Measurements from ENCODE around the gene CCDC116.
"Not testable (repeated sequence)": the region's sequence is repeated elsewhere in the genome, so short reads cannot be mapped to it uniquely, and the experiment has no call there.

Gene CCDC116

GRCh38 chr22:21632237-21632895, at the start of gene CCDC116:
CCDC116 (plus strand) TSS chr22:21632760; CDS start chr22:21633182, 422 bp downstream.
- DNase-seq, result peak; percentile 69

- DNase-seq, result no peak
Measured at GRCh38 chr22:21582801-21583740, 49.5 kb upstream of the CCDC116 start.

GRCh38 chr22:21585389-21585788, 47.2 kb upstream of the CCDC116 start:
- DNase-seq, result no peak

- DNase-seq, result no peak
Measured at GRCh38 chr22:21587803-21588611, 44.6 kb upstream of the CCDC116 start.

DNA sequence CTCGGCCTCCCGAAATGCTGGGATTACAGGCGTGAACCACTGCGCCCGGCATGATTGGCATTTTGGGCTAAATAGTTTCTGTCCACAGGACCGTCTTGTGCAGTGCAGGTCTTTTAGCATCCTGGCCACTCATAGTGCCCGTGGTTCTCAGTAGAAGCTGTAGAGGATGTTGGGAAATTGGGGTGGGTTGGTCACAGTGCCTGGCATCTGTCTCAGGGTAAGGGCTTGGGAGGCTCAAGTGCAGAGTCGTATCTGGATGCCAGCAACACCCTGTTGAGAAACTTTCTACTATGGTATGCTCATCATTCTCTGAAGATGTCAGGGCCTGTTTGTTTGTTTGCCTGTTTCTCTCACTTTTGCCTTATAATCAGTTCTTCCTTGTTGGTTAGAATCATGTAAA, 43.2 kb upstream of the CCDC116 start:
- no peak for DNase-seq

GRCh38 chr22:21590809-21591641, 41.5 kb upstream of the CCDC116 start:
- no peak for DNase-seq

DNA sequence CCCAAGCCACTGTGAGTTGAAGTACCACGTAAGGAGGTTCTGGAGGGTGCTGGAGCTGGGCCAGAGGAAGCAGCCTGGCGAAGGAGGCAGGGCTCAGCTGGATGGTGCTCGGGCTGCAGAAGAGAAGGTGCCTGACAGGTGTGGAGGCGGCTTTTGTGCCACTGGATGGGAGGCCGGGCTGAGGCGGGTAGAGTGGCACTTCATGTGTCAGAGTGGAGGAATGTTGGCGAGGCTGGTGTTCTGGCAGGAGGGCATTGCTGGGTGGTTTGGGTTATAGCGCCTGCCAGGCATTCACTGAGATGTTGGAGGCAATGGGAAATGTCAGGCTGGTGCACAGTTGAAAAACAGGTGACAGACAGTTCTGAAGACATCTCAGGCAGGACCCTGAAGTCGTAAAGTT, 40.9 kb upstream of the CCDC116 start:
- no peak for DNase-seq

- no peak for DNase-seq
Measured at GRCh38 chr22:21592422-21592821, 40.1 kb upstream of the CCDC116 start.

- DNase-seq, result no peak
Measured at GRCh38 chr22:21593406-21594232, 38.9 kb upstream of the CCDC116 start.

DNA sequence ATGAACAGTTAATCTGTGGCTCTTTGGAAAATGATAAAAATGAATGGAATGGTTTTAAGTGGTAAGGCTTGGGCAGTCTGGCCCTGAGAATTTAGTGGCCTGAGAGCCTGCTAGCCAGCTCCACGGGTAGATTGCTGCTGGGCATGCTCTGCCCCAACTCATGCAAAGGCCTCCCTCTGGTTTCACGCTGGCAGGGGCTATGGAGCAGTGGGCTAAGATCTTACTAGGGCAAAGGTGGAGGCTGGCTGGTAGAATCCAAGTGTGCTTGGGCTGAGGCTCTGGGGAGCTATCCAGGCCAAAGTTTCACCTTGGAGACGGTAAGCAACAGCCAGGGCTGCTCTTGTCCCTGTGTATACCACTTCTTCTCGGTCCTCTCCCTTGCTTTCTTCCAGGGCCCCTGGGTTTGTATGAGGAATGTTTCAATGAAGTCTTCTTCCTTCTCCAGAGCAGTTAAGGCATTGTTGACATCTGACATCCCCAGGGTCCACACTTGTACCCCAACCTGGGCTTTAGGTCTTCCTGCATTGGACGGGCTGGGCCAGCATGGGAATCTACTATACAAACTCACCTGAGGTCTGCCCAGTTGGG, 37.6 kb upstream of the CCDC116 start:
- no peak for DNase-seq

DNA sequence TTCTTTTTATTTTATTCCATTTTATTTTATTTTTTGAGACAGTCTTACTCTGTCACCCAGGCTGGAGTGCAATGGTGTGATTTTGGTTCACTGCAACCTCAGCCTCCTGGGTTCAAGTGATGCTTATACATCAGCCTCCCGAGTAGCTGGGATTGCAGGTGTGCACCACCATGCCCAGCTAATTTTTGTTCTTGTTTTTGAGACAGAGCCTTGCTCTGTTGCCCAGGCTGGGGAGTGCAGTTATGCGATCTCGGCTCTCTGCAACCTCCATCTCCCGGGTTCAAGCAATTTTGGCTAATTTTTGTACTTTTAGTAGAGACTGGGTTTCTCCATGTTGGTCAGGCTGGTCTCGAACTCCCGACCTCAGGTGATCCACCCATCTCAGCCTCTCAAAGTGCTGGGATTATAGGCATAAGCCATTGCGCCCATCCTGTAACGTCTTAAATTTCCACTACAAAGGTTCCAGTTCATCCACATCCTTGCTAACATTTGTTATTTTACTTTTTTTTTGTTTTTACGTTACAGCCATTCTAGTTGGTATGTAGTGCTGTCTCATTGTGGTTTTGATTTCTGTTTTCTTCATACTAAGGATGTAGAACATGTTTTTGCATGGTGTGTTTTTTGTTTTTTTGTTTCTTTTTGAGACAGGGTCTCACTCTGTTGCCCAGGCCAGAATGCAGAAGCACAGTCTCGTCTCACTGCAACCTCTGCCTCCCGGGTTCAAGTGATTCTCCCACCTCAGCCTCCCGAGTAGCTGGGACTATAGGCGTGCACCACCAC, 36.0 kb upstream of the CCDC116 start:
- DNase-seq, result not testable (repeated sequence)

GRCh38 chr22:21598302-21598701, 34.3 kb upstream of the CCDC116 start:
- no peak for DNase-seq

DNA sequence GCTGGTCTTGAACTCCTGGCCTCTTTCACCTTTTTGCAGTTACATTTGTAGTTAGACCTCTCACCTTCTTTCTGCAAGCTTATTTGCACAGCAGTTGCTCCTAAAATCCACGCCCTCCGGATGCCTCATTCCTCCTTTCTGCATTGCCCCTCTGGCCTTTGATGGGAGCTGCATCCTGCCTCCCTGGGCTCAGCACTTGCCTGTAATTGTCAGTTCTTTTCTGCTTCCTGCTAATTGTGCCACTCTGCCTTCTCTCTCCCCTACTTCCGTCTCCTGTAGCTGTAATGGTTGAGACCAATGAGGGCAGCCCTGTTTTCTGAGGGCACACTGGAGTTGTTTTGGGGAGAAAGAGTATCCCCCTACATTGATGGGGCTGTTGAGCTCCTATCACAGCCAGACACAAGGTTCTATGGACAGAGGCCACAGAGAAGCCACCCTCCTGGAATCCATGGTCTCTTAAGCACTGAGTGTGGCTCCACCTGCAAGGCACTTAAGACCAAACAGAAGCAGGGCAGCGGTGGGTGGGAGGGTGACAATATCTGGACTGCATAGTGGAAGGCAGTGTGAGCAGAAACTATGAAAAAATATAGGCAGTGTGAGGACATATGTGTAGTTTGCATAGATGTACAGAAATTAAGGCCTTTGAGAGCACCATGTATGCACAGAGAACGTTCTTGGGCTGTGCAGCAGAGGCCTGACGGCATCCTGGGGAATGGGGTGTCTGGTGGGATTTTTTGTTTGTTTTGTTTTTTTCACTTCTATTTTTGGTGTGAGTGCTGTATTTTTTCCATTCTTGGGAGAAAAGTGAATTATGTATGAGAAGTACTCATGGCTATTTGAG, 33.3 kb upstream of the CCDC116 start:
- no peak for DNase-seq

- DNase-seq, result no peak
Measured at GRCh38 chr22:21602579-21602978, 30.0 kb upstream of the CCDC116 start.

GRCh38 chr22:21603973-21604372, 28.6 kb upstream of the CCDC116 start:
- no peak for DNase-seq

DNA sequence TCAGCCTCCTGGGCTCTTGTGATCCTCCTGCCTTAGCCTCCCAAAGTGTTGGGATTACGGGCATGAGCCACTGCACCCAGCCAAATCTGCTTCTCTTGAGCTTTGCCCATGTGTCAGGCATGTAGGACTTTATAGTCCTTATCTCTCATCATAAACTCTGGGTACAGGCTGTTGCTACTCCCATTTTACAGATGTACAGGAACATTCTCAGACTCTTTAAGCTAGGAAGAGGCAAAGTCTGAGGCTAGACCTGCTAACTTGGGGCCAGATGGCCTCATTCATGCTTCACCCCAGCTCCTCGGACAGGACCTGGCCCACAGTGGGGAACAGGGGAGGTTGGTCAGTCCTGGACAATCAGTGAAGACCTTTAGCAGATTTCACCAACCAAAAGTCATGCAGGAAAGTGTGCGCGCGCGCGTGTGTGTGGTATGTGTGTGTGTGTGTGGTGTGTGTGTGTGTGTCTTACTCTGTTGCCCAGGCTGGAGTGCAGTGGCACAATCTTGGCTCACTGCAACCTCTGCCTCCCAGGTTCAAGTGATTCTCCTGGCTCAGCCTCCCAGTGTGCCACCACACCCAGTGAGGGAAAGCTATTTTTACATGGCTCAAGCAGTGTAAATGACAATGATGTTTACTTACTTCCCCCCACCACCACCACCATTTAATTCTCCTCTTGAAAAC, 26.5 kb upstream of the CCDC116 start:
- no peak for DNase-seq

DNA sequence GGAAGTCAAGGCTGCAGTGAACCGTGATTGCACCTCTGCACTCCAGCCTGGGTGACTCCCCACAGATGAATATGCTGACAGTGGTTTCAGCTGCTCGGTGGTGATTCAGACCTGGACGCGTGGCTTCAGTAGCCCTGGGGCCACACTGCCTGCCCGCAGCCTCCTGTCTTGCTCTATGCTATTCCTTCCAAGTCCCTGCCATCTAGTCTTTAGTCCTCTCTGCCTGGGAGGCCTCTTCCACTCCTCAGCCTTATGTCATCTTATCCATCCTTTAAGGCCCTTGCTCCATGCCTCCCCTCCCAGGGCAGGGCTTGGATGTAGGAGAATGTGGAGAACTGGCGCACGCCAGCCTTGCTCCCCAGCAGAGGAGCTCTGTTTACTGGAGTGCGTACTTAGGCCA, 25.8 kb upstream of the CCDC116 start:
- DNase-seq, result no peak

- DNase-seq, result not testable (repeated sequence)
Measured at GRCh38 chr22:21609556-21610157, 22.9 kb upstream of the CCDC116 start.
